Osteoblast (primary cell): Measurements from ENCODE around the gene KMT5C. TPM values are rescaled to one million over a fixed set of nuclear protein-coding genes. Genes with fewer than 3 reads are reported as not detected.

ENCODE experiments used
- DNase-seq: peaks from one replicate; pipeline ENCODE4 v3.0.0; 2011; ENCODE audit warnings: low spot score, mixed read lengths; ENCODE audit not compliant: insufficient read length; ENCODE audit errors: missing footprints
- H2AFZ ChIP-seq: 2 replicates; pipeline ENCODE4 v1.6.0; 2011; ENCODE audit warnings: mild to moderate bottlenecking, low read length
- H3K27ac ChIP-seq: 2 replicates; pipeline ENCODE4 v1.5.1; 2011; ENCODE audit warnings: mild to moderate bottlenecking, low read depth, low read length, moderate library complexity
- H3K27me3 ChIP-seq: 2 replicates; pipeline ENCODE4 v1.6.0; 2012; ENCODE audit warnings: mild to moderate bottlenecking, control low read depth, inconsistent platforms, low read length, moderate library complexity; ENCODE audit not compliant: insufficient read depth
- H3K36me3 ChIP-seq: 2 replicates; pipeline ENCODE4 v1.5.1; 2011; ENCODE audit warnings: mild to moderate bottlenecking, low read length, control low read depth, moderate library complexity; ENCODE audit not compliant: insufficient read depth
- H3K4me1 ChIP-seq: 2 replicates; pipeline ENCODE4 v1.5.1; 2011; ENCODE audit warnings: mild to moderate bottlenecking, low read length, control low read depth, moderate library complexity; ENCODE audit not compliant: insufficient read depth
- H3K4me2 ChIP-seq: 2 replicates; pipeline ENCODE4 v1.6.0; 2011; ENCODE audit warnings: mild to moderate bottlenecking, low read length; ENCODE audit not compliant: insufficient read depth
- H3K4me3 ChIP-seq: fragments of 200-600 bp; sonication (generic); 3 replicates; pipeline ENCODE4 v1.5.1; 2012; ENCODE audit warnings: mild to moderate bottlenecking, low read length, inconsistent platforms; ENCODE audit not compliant: insufficient read depth
- H3K79me2 ChIP-seq: 2 replicates; pipeline ENCODE4 v1.6.0; 2012; ENCODE audit warnings: mild to moderate bottlenecking, low read length, control low read depth, inconsistent platforms; ENCODE audit not compliant: insufficient read depth
- H3K9me3 ChIP-seq: 2 replicates; pipeline ENCODE4 v1.5.1; 2011; ENCODE audit warnings: low read depth, low read length, control low read depth
- H4K20me1 ChIP-seq: 2 replicates; pipeline ENCODE4 v1.6.0; 2012; ENCODE audit warnings: mild to moderate bottlenecking, low read length, control low read depth; ENCODE audit not compliant: insufficient read depth
- total RNA-seq: library from RNA; depleted of rRNA; stranded (reverse); fragments of >200 nt; gene quantifications from 2 replicates; pipeline ENCODE4 v1.2.3, GENCODE V29; 2012
- TF ChIP-seq, protein P1 (sequence below): IDR thresholded peaks from 2 replicates; pipeline ENCODE4 v1.5.1; 2011; ENCODE audit warnings: mild to moderate bottlenecking, low read depth, low read length, moderate library complexity; ENCODE audit errors: extremely low read depth

Gene KMT5C
- total RNA-seq, 1 donor, result 10.9 TPM

DNA sequence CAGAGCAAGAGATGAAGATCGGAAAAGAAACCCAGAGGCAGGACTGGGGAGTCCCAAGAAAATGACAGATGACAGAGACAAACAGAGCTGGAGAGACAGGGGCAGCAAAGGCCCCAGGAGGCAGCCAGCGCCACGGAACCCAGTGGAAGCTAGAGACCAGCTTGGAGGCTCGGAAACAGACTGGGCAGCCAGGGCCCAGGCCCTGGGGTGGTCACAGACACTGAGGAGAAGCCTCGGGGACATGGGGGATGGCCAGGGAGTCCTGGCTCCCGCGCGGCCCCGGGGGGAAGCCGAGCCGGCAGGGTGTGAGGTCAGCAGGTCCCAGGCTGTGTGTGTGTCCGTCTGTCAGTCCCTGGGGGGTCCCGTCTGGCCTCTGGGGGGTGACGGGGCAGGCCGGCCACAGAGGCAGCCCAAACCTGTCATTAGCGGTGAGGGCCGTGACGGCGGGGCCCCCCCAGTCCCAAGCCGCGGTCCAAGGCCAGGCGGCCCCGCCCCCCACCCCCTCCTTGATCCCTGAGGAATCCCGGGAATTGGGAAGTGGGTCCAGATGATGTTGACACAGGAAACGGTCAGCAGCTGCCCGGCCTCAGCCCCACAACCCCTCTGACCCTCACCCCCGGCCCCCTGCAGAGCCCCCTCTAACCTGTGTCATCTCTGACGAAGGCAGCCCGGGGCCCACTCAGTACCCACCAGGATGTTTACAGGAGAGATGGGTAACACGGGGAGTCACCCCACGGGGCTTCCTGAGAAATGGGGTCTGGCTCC, 34.5 kb downstream of the KMT5C start:
- Histone ChIP-seq H3K27me3 (no peaks in the 10 kb centered on the region), H3K4me2 (peak overlapping the region; percentile 55), H4K20me1 (no peaks in the 10 kb centered on the region), H3K9me3 (no peaks in the 10 kb centered on the region), H3K79me2 (no peaks in the 10 kb centered on the region), H3K27ac (peak overlapping the region; percentile 66), H2AFZ (peak overlapping the region; percentile 74), H3K4me3 (peak overlapping the region; percentile 47), H3K36me3 (no peaks in the 10 kb centered on the region), H3K4me1 (peaks cover 17% of the 10 kb centered on the region)
- DNase-seq, result peak; percentile 95
- TF ChIP-seq, protein P1, sequence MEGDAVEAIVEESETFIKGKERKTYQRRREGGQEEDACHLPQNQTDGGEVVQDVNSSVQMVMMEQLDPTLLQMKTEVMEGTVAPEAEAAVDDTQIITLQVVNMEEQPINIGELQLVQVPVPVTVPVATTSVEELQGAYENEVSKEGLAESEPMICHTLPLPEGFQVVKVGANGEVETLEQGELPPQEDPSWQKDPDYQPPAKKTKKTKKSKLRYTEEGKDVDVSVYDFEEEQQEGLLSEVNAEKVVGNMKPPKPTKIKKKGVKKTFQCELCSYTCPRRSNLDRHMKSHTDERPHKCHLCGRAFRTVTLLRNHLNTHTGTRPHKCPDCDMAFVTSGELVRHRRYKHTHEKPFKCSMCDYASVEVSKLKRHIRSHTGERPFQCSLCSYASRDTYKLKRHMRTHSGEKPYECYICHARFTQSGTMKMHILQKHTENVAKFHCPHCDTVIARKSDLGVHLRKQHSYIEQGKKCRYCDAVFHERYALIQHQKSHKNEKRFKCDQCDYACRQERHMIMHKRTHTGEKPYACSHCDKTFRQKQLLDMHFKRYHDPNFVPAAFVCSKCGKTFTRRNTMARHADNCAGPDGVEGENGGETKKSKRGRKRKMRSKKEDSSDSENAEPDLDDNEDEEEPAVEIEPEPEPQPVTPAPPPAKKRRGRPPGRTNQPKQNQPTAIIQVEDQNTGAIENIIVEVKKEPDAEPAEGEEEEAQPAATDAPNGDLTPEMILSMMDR, result no peak

DNA sequence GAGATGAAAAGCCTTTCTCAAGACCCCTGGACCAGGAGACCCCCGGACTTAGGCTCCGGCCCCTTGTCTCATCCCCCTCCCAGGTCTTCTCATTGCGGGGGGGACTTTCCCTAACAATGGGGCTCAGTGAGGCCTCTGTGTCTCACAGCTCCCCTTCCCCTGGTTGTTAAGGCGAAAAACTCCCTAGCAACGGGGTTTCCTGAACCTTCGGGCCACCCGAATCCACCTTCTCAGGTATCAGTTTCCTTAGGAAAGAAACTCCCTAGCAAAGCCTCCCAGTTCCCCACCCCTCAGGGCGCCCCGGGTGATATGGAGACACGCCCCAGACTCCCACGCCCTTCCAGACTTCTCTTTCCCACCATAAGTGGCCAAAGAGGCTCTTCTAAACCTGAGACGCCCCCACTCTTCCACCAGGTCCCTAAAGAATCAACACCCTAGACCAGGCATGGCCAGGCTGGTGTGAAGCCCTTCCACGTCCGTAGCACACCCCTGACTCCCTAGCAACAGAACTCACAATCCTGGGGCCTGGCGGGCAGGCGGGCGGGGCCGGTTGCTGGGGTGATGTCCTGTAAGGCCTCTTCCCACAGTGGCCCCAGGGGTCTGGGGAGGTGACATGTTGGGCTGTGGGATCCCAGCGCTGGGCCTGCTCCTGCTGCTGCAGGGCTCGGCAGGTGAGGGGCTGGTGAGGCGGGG, 36.7 kb downstream of the KMT5C start, which contains the start of gene TMEM190:
Gene TMEM190, plus strand, starts transcription at position 586 of the 693 bp plus-strand sequence. Its CDS starts 28 bp downstream, at position 614.
- TF ChIP-seq, protein P1, result no peak
- peaks cover 10% of the 10 kb centered on the region for H3K4me1 ChIP-seq
- no peak within 1 kb of the TSS for H2AFZ ChIP-seq
- H3K9me3 ChIP-seq, result no peaks in the 10 kb centered on the region
- H3K27ac ChIP-seq, result no peak within 1 kb of the TSS
- no peaks in the 10 kb centered on the region for H3K36me3 ChIP-seq
- no peaks in the 10 kb centered on the region for H3K79me2 ChIP-seq
- DNase-seq, result no peak
- no peak within 1 kb of the TSS for H3K4me3 ChIP-seq
- H3K27me3 ChIP-seq, result no peaks in the 10 kb centered on the region
- no peak within 1 kb of the TSS for H3K4me2 ChIP-seq
- no peaks in the 10 kb centered on the region for H4K20me1 ChIP-seq

DNA sequence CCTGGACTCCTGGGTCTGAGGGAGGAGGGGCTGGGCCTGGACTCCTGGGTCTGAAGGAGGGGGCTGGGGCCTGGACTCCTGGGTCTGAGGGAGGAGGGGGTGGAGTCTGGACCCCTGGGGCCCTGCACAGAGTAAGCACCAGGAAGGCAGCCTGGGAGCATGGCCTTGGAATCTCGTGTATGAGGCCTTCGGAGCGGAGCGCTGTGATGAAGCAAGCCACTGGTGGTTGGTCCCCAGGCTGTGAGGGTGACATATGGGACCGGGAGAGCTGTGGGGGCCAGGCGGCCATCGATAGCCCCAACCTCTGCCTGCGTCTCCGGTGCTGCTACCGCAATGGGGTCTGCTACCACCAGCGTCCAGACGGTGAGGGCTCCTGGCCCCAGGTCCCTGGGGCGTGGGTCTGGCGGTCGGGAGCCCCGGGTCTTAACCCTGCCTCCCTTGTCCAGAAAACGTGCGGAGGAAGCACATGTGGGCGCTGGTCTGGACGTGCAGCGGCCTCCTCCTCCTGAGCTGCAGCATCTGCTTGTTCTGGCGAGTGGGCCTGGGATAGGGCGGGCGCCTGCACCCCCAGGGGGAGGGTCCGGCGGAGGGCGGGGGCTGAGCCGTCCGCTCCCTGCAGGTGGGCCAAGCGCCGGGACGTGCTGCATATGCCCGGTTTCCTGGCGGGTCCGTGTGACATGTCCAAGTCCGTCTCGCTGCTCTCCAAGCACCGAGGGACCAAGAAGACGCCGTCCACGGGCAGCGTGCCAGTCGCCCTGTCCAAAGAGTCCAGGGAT, 37.9 kb downstream of the KMT5C start:
- Histone ChIP-seq H3K27ac (no peak overlapping the region), H3K27me3 (no peaks in the 10 kb centered on the region), H3K9me3 (no peaks in the 10 kb centered on the region), H4K20me1 (no peaks in the 10 kb centered on the region), H3K4me1 (peaks cover 9% of the 10 kb centered on the region), H2AFZ (no peak overlapping the region), H3K79me2 (no peaks in the 10 kb centered on the region), H3K36me3 (no peaks in the 10 kb centered on the region), H3K4me2 (no peak overlapping the region), H3K4me3 (no peak overlapping the region)
- TF ChIP-seq, protein P1, result no peak
- DNase-seq, result no peak

DNA sequence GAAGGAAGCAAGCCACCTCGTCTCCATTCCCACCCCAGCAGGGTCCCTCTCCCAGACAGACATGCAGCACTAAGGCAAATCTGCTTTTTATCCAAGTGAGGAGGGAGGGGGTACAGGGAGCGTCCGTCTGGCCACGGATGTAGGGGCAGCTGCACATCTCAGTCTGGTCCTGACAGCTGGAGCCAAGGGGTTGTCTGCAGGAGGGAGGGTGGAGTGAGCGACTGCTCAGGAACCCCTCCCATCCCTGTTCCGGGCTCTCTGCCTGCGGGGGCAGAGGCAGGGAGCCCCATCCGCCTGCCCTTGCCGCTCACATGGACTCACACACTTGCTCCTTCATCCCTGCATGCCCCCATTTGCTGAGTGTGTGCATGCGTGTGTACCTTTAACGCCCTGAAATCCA, 39.5 kb downstream of the KMT5C start:
- Histone ChIP-seq H3K4me3 (no peak overlapping the region), H4K20me1 (no peaks in the 10 kb centered on the region), H3K79me2 (no peaks in the 10 kb centered on the region), H3K27ac (no peak overlapping the region), H3K4me2 (no peak overlapping the region), H3K9me3 (no peaks in the 10 kb centered on the region), H2AFZ (no peak overlapping the region), H3K36me3 (no peaks in the 10 kb centered on the region), H3K4me1 (peaks cover 8% of the 10 kb centered on the region), H3K27me3 (no peaks in the 10 kb centered on the region)
- TF ChIP-seq, protein P1, result no peak
- DNase-seq, result no peak
